ENCODE results near the gene PPIE. TPM values are rescaled to one million over a fixed set of nuclear protein-coding genes. Genes with fewer than 3 reads are reported as not detected.
A peak's percentile ranks its signal among the peaks of the same experiment; 100 is the strongest.

PPIE gene
- total and polyA plus RNA-seq, 2 of the 4 experiments (the other 2 are of a cell fraction), result 40.9 to 68.1 TPM

DNA sequence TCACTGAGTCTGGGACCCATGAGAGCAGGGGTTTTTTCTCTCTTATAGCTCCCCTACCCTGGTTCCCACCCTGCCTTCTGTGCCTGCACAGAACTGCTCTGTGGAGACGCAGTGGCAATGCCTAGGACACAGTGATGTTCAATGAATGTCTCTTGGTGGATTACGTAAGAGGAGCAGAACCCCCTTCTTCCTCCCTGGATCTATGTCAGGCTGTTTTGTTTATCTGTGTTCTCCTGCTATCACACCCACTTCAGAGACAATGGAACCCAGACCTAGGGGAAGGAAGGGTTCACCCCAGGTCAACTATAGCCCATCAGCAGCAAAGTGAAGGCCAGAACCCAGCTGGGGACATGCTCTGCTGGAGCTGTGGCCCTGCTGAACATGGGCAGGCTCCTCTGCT, 49.5 kb upstream of the PPIE start:
- no CpG with 5 or more reads among the region's 2 CpGs for WGBS, 2 experiments (ENCODE audit: extremely low coverage in 2 of 2, insufficient read length in 1 of 2)
- H3K23ac ChIP-seq (ENCODE audit: low read depth, low read length), result no peak overlapping the region
- ATAC-seq (ENCODE audit: low read depth), result no peak
- in situ Hi-C loops (cut with MboI; ENCODE audit: low sequenced_read_pairs) (no loop called here), intact Hi-C loops (cut with micrococcal nuclease) (no loop called here), dilution Hi-C loops (cut with HindIII; ENCODE audit: low sequenced_read_pairs, unreplicated experiment) (no loop called here)
- peaks cover 2% of the 10 kb centered on the region; the same call in 1 of the 2 replicates for H3K9me3 ChIP-seq (ENCODE audit: control insufficient read depth, insufficient read depth, low read length)
- no peak overlapping the region for H3K4ac ChIP-seq (ENCODE audit: low read depth, low read length)
- H4K8ac ChIP-seq (ENCODE audit: low read depth in 2 of 2, low read length in 2 of 2), result no peak overlapping the region
- H3K27ac ChIP-seq (ENCODE audit: insufficient read depth, low read length), result no peak overlapping the region
- BruUV-seq (replicated peaks), result no TSS peak
- no peak overlapping the region for H2BK15ac ChIP-seq (ENCODE audit: low read depth, low read length)
- no peak for DNase-seq
- no peaks in the 10 kb centered on the region; the same call in 1 of the 2 replicates for H4K20me1 ChIP-seq (ENCODE audit: insufficient read depth, low read length)
- no peak overlapping the region for H2AK9ac ChIP-seq (replicated peaks; ENCODE audit: low read depth, low read length, poor library complexity)
- H2BK20ac ChIP-seq (ENCODE audit: low read depth, low read length), result no peak overlapping the region
- POLR2A ChIA-PET (ENCODE audit: unreplicated experiment), result no interaction called here
- CTCF ChIA-PET, result no interaction called here
- no peaks in the 10 kb centered on the region for H3K36me3 ChIP-seq (ENCODE audit: control insufficient read depth, insufficient read depth, low read length)
- no peak overlapping the region for H3K56ac ChIP-seq (ENCODE audit: extremely low read depth, insufficient read depth, low read length)
- no peak overlapping the region for H4K5ac ChIP-seq (ENCODE audit: low read depth, low read length)
- TF ChIP-seq MAZ (IDR thresholded peaks at IDR 0.05; ENCODE audit: borderline replicate concordance, low read depth, low read length) (no peak), RAD21 (IDR thresholded peaks at IDR 0.05; ENCODE audit: low read length) (no peak), CEBPB (IDR thresholded peaks at IDR 0.05; ENCODE audit: low read depth, low read length) (peak; percentile 34), SMC3 (IDR thresholded peaks at IDR 0.05; ENCODE audit: low read depth, low read length) (no peak)
- TF ChIP-seq, protein P1, sequence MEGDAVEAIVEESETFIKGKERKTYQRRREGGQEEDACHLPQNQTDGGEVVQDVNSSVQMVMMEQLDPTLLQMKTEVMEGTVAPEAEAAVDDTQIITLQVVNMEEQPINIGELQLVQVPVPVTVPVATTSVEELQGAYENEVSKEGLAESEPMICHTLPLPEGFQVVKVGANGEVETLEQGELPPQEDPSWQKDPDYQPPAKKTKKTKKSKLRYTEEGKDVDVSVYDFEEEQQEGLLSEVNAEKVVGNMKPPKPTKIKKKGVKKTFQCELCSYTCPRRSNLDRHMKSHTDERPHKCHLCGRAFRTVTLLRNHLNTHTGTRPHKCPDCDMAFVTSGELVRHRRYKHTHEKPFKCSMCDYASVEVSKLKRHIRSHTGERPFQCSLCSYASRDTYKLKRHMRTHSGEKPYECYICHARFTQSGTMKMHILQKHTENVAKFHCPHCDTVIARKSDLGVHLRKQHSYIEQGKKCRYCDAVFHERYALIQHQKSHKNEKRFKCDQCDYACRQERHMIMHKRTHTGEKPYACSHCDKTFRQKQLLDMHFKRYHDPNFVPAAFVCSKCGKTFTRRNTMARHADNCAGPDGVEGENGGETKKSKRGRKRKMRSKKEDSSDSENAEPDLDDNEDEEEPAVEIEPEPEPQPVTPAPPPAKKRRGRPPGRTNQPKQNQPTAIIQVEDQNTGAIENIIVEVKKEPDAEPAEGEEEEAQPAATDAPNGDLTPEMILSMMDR (conservative IDR thresholded peaks at IDR 0.05; ENCODE audit: low read depth, low read length), result no peak
- no peak overlapping the region for H3K9ac ChIP-seq (ENCODE audit: low read depth, low read length)
- H3K4me1 ChIP-seq (ENCODE audit: control insufficient read depth, insufficient read depth, low read length), result no peaks in the 10 kb centered on the region; the same call in 1 of the 2 replicates
- peaks cover 89% of the 10 kb centered on the region for H3K27me3 ChIP-seq (ENCODE audit: control insufficient read depth, insufficient read depth, low read length)
- H3K18ac ChIP-seq (ENCODE audit: low read depth, low read length), result no peak overlapping the region
- no peak overlapping the region for H2BK5ac ChIP-seq (ENCODE audit: low read depth, low read length, poor library complexity, severe bottlenecking)
- no peak overlapping the region for H2BK120ac ChIP-seq (ENCODE audit: low read depth, low read length)
- H2AK5ac ChIP-seq (ENCODE audit: low read depth, low read length), result no peak overlapping the region
- no peak overlapping the region for H4K91ac ChIP-seq (ENCODE audit: insufficient read depth, low read depth, low read length)
- H3K14ac ChIP-seq (replicated peaks; ENCODE audit: low read depth, low read length), result no peak overlapping the region
- H3K4me2 ChIP-seq (ENCODE audit: low read depth, low read length), result no peak overlapping the region
- H3K4me3 ChIP-seq (ENCODE audit: insufficient read depth, low read depth, low read length), result no peak overlapping the region
- no peaks in the 10 kb centered on the region for H3K9me1 ChIP-seq (ENCODE audit: insufficient read depth, low read length)
- H3K79me1 ChIP-seq (ENCODE audit: low read depth in 1 of 2, low read length in 2 of 2), result no peaks in the 10 kb centered on the region
- no peak overlapping the region for H2AFZ ChIP-seq (replicated peaks; ENCODE audit: low read length, poor library complexity)

Measured in IMR-90 (cell line).